Measurements from ENCODE around the gene DDAH1.

GRCh38 chr1:85307987-85308832 is 156.7 kb downstream of the DDAH1 start:
- TF ChIP-seq CTCF (conservative IDR thresholded peaks at IDR 0.05; ENCODE audit: low read depth, low read length) (peak; percentile 99), EZH2 (IDR thresholded peaks at IDR 0.05; ENCODE audit: low read length, unreplicated experiment) (no peak)

Data from PC-3 (cell line).